Stomach smooth muscle (tissue), 2 donors: ENCODE data around the gene CCL28.
"Not testable (repeated sequence)": the region's sequence is repeated elsewhere in the genome, so short reads cannot be mapped to it uniquely, and the experiment has no call there.

Experiments used
- H3K27ac ChIP-seq: one replicate; pipeline ENCODE4 v1.7.0; 2013; ENCODE audit warnings: mild to moderate bottlenecking, low read length, inconsistent platforms
- H3K27me3 ChIP-seq, 2 donors: one replicate each; pipeline ENCODE4 v1.7.0; 2013; ENCODE audit warnings: low read length in 2 of 2; ENCODE audit not compliant: insufficient read depth in 2 of 2, control insufficient read depth in 1 of 2
- H3K36me3 ChIP-seq, 2 donors: one replicate each; pipeline ENCODE4 v1.7.0; 2013; ENCODE audit warnings: low read length in 2 of 2; ENCODE audit not compliant: control insufficient read depth in 2 of 2, insufficient read depth in 2 of 2
- H3K4me1 ChIP-seq: one replicate; pipeline ENCODE4 v1.7.0; 2013; ENCODE audit warnings: low read length; ENCODE audit not compliant: control insufficient read depth, insufficient read depth
- H3K4me3 ChIP-seq, 2 donors: one replicate each; pipeline ENCODE4 v1.7.0; 2013; ENCODE audit warnings: low read length in 2 of 2
- H3K9ac ChIP-seq, 2 donors: one replicate each; pipeline ENCODE4 v1.7.0; 2013; ENCODE audit warnings: low read length in 2 of 2, mild to moderate bottlenecking in 1 of 2
- H3K9me3 ChIP-seq, 2 donors: one replicate each; pipeline ENCODE4 v1.7.0; 2013; ENCODE audit warnings: low read length in 2 of 2; ENCODE audit not compliant: control insufficient read depth in 2 of 2
- donor health status: healthy.
- donor health status: Pancreatic carcinoma.

Gene CCL28

DNA sequence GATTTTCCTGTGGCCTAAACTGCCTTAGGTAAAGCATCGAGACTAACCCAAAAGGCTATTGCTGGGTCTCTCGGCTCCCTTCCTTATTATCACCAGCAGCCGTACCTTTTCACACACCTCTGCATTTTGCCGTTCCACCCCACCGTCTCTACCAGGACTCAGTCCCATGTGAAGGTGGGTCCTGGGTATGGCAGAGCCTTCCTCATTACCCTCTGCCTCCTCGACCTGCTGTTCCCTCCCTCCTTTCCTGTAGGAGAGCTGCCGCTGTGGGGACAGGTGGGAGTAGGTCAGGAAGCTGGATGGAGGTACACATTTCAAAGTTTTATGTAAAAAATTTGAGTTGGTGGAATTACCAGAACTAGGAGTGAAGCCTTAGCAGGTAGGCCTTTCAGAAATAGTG lies 1.8 kb downstream of the CCL28 start:
- Histone ChIP-seq H3K9me3 (no peaks in the 10 kb centered on the region), H3K27me3 (no peaks in the 10 kb centered on the region), H3K4me3 (no peak overlapping the region), H3K27ac (no peak overlapping the region), H3K36me3 (no peaks in the 10 kb centered on the region), H3K4me1 (peaks cover 2% of the 10 kb centered on the region), H3K9ac (no peak overlapping the region)

DNA sequence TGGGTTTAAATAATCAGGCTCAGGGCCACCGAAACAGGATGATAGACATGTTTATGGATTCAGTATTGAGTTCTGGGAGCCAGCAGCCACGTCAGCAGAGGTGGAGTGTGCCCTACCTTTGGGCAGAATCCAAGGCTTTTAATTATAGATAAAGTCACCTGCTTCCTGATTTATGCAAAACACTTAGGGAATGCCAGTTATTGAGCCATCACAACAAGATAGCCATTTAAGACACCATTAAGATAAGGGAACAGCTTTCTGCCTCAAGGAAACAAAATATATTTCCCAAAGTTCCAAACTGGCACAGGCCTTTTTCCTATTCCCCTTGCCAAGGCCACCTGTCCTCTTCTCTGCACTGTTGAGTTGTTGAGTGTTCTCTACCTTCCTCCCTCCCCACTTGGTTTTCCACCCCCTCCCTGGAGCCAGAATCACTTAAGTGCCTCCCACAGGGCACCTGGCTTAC lies 2.4 kb downstream of the CCL28 start:
- Histone ChIP-seq H3K9me3 (no peaks in the 10 kb centered on the region), H3K9ac (no peak overlapping the region), H3K4me1 (peaks cover 2% of the 10 kb centered on the region), H3K36me3 (no peaks in the 10 kb centered on the region), H3K27me3 (no peaks in the 10 kb centered on the region), H3K4me3 (no peak overlapping the region), H3K27ac (no peak overlapping the region)

DNA sequence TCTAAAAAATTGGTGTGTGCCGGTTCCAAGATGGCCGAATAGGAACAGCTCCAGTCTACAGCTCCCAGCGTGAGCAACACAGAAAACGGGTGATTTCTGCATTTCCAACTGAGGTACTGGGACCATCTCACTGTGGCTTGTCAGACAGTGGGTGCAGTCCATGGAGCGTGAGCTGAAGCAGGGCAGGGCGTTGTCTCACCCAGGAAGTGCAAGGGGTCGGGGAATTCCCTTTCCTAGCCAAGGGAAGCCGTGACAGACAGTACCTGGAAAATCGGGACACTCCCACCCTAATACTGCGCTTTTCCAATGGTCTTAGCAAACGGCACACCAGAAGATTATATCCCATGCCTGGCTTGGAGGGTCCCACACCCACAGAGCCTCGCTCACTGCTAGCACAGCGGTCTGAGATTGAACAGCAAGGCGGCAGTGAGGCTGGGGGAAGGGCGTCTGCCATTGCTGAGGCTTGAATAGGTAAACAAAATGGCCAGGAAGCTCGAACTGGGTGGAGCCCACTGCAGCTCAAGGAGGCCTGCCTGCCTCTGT lies 9.6 kb downstream of the CCL28 start:
- not testable (repeated sequence) for H3K4me3 ChIP-seq, H3K27ac ChIP-seq, H3K36me3 ChIP-seq, H3K9ac ChIP-seq, H3K27me3 ChIP-seq, H3K9me3 ChIP-seq, H3K4me1 ChIP-seq

DNA sequence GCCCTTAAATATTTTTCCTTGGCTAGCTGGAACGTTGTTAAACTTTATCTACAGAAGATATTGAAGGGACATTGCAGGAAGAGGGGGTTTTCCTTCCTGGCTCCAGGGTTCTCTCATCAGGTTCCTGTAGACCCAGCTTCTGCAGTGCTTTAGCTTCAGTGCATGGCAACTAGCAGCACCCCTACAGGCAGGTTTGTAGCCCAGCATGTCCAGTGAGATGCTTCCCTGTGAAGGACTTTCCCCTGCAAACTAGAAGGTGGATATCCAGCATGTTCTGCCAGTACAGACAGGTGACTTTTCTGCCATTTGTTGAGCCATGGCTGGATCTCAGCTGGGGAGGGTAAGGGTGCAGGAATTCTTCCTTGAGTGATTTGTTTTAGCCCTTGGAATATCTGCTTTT lies 10.4 kb downstream of the CCL28 start:
- H3K9ac ChIP-seq: no peak overlapping the region
- H3K27me3 ChIP-seq: no peaks in the 10 kb centered on the region
- H3K4me1 ChIP-seq: peaks cover 6% of the 10 kb centered on the region
- peaks cover 0 to 3% of the 10 kb centered on the region in 2 donors for H3K9me3 ChIP-seq
- no peak overlapping the region for H3K27ac ChIP-seq
- H3K4me3 ChIP-seq: no peak overlapping the region
- no peaks in the 10 kb centered on the region for H3K36me3 ChIP-seq

DNA sequence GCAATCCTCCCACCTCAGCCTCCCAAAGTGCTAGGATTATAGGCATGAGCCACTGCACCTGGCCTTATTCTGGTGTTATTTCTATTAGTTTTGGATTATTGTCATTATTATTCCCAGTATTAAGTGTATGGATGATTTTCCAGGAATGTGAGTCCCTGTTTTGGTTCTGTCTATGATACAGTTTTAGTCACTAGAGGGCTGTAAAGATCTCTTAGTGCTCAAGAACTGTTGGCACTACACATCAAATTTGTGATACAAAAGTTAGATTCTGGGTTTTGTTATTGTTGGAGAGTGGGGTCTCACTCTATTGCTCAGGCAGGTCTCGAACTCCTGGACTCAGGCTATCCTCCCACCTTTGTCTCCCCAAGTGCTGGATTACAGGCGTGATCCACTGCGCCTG lies 12.1 kb downstream of the CCL28 start:
- Histone ChIP-seq H3K36me3 (no peaks in the 10 kb centered on the region), H3K27ac (no peak overlapping the region), H3K4me1 (peaks cover 8% of the 10 kb centered on the region), H3K9ac (no peak overlapping the region), H3K27me3 (no peaks in the 10 kb centered on the region), H3K4me3 (no peak overlapping the region), H3K9me3 (peaks cover 0 to 3% of the 10 kb centered on the region in 2 donors)

DNA sequence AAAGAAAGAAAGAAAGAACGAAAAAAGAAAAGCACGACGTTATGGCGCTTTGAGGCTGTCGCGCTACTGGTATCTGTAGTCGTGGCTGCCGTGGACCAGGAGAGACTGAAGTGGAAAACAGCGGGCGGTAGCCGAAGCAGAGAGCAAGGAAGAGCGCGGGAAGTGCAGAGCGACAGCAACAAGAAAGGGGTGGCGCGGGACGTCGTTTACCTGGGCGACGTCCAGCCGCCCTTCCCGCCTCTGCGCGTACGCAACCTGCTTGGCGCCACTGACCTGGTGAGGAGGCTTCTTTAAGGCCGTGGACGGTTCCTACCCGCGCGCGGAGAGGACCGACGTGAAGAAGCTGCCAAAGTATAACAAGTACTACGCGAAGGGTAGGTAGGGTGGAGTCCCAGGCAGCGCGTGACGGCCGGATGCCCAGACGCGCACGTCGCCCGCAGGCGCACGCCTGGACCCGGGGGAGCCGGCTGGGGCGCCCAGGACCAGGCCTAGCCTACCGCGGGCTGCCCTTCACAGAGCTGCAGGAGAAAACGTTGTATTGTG lies 15.4 kb downstream of the CCL28 start:
- peak overlapping the region; percentile 78 to 79 for H3K4me3 ChIP-seq
- no peaks in the 10 kb centered on the region for H3K36me3 ChIP-seq
- peaks cover 8% of the 10 kb centered on the region for H3K4me1 ChIP-seq
- H3K27me3 ChIP-seq: no peaks in the 10 kb centered on the region
- H3K9ac ChIP-seq: peak overlapping the region; percentile 39 to 66
- no peak overlapping the region for H3K27ac ChIP-seq
- H3K9me3 ChIP-seq: peaks cover 0 to 2% of the 10 kb centered on the region in 2 donors

DNA sequence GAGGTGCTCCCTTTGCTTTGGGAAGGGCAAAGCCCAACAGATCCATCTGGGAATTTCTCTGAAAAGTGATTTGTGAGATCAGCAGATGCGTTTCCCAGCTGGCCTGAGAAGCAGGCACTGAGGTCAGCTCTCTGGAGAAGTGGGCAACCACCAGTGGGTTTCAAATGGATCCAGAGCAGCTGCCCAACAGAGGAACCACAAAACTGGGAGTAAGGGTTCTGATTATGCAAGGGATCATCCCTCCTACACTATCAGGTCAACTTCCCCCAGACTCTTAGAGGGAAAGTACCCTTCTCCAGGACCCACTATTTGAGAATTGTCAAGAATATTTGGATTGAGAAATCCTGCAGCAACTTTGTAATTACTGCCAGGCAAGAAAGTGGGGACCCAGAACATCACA lies 21.7 kb downstream of the CCL28 start:
- Histone ChIP-seq H3K9ac (no peak overlapping the region), H3K4me1 (no peaks in the 10 kb centered on the region), H3K36me3 (peaks cover 0 to 2% of the 10 kb centered on the region in 2 donors), H3K27ac (no peak overlapping the region), H3K4me3 (no peak overlapping the region), H3K27me3 (no peaks in the 10 kb centered on the region), H3K9me3 (no peaks in the 10 kb centered on the region)

DNA sequence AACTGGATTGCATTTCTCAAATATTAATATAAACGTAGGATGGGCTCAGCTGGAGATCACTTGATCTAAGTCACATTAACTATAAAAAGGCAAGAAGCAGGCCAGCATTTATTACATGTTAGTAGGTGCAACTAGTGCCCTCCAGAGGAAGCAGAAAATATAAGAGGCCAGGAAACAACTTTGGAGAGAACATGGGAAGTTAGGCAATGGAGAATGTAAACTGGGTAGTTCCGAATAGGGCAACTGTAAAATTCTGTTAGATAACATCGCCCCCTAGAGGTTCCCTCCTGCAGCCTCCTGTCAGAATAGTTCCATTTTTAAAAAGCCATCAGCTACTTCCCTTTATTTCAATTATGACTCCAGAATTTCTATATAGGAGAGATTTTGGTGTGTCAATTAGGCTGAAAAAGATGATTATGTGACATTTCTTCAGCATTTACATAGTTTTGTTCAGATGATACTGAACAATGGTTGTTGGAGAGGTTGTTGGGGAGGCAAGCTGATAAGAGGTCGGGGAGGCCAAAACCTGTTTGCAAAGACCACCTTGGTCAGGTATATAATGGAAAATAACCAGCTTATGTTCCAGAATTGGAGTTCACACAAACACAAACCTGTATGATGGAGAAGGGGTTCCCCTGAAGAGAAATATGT lies 22.4 kb downstream of the CCL28 start:
- no peak overlapping the region for H3K9ac ChIP-seq
- H3K9me3 ChIP-seq: no peaks in the 10 kb centered on the region
- H3K36me3 ChIP-seq: peaks cover 0 to 2% of the 10 kb centered on the region in 2 donors
- H3K27ac ChIP-seq: no peak overlapping the region
- no peaks in the 10 kb centered on the region for H3K27me3 ChIP-seq
- no peak overlapping the region for H3K4me3 ChIP-seq
- no peaks in the 10 kb centered on the region for H3K4me1 ChIP-seq

DNA sequence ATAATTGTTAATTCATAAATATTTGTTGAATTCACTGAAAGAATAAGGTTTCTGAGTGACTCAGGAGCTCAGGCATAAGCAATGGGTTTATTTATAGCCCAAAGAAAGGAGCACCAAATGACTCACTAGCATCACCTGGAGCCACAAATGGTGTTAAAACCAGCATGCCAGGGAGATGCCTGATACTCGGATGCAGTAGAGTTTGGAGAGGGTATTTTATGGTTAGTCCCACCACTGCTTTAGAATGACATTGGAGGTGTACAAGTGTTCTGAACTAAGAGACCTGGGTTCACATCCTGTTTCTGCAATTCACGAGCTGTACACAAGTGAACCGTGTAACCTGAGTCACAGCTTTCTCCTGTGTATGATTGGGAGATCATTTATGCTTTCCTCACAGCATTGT lies 25.2 kb downstream of the CCL28 start:
- Histone ChIP-seq H3K36me3 (peaks cover 0 to 2% of the 10 kb centered on the region in 2 donors), H3K27ac (no peak overlapping the region), H3K9ac (no peak overlapping the region), H3K4me1 (no peaks in the 10 kb centered on the region), H3K4me3 (no peak overlapping the region), H3K27me3 (no peaks in the 10 kb centered on the region), H3K9me3 (no peaks in the 10 kb centered on the region)

DNA sequence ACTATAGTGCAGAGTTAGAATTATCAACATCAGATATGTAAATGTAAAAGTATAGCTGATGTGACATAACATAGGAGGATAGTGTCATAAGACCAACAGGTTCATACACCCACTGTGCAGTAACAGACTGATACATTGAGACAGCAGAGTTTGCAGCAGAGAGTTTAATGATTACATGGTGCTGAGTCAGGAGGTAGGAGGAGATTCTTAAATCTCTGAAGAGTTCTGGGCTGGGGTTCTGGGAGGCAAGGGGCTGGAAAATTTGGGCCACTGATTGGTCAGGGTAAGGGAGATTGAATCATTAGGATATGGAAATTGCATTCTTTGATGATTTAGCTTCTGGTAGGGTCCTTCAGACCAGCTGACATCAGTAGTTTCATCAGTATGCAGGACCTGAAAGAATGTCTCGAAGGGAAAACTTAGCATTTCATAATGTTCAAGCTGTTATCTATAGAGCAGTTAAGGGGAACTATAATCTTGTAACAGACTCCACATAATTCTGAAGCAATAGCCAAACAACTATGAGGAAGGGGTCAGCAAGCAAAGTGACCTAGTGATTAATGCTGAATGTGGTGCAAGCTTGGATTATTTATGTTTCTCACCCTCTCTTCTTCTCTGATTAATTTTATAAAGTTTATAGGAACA lies 35.6 kb downstream of the CCL28 start:
- Histone ChIP-seq H3K9ac (no peak overlapping the region), H3K27me3 (no peaks in the 10 kb centered on the region), H3K4me1 (no peaks in the 10 kb centered on the region), H3K27ac (no peak overlapping the region), H3K36me3 (no peaks in the 10 kb centered on the region), H3K9me3 (no peaks in the 10 kb centered on the region), H3K4me3 (no peak overlapping the region)

DNA sequence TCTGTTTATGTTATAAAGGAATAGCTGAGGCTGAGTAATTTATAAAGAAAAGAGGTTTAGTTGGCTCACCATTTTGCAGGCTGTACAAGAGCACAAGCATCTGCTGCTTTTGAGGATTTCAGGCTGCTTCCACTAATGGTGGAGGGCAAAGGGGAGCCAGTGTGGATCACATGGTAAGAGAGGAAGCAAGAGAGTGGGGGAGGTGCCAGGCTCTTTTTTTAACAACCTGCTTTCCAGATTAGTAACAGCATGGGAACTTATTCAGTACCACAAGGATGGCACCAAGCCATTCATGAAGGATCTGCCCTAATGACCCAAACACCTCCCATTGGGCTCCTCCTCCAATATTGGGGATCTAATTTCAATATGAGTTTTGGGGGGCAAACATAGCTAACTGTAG lies 40.4 kb downstream of the CCL28 start:
- Histone ChIP-seq H3K4me1 (no peaks in the 10 kb centered on the region), H3K27ac (no peak overlapping the region), H3K36me3 (no peaks in the 10 kb centered on the region), H3K9ac (no peak overlapping the region), H3K4me3 (no peak overlapping the region), H3K9me3 (no peaks in the 10 kb centered on the region), H3K27me3 (no peaks in the 10 kb centered on the region)
